Measurements from ENCODE around the gene ACADVL.

GRCh38 chr17:7225711-7226331, 6.1 kb downstream of the ACADVL start:
- no peak for TF ChIP-seq GATA3 (IDR thresholded peaks at IDR 0.05; ENCODE audit: low read depth, low read length)
- TF ChIP-seq GATA2 (IDR thresholded peaks at IDR 0.05; ENCODE audit: low read depth, low read length) = no peak

Measured in SH-SY5Y (cell line).